Stimulated activated CD4-positive, alpha-beta T cell treated with anti-CD3 and anti-CD28 coated beads, TNF-alpha, amount 100 ng/mL, for 24 hours (primary cell): ENCODE results near the gene POU6F2.
A peak's percentile ranks its signal among the peaks of the same experiment; 100 is the strongest.
"Not testable (repeated sequence)": the region's sequence is repeated elsewhere in the genome, so short reads cannot be mapped to it uniquely, and the experiment has no call there.

ENCODE experiments used
- DNase-seq, 3 experiments: peaks; one replicate each; pipeline ENCODE4 v3.0.0-alpha.2; 2020; ENCODE audit warnings: low read depth in 3 of 3

Gene POU6F2

GRCh38 chr7:38977685-38978084 lies at the start of gene POU6F2:
Gene POU6F2 (plus strand): TSS chr7:38977909. CDS start chr7:38977954, 45 bp downstream.
- no peak for DNase-seq

GRCh38 chr7:38928506-38928905 lies 49.2 kb upstream of the POU6F2 start:
- DNase-seq = no peak

GRCh38 chr7:38929460-38930171 lies 48.1 kb upstream of the POU6F2 start:
- no peak for DNase-seq

GRCh38 chr7:38932509-38933168 lies 45.1 kb upstream of the POU6F2 start:
- peak in 1 of 3 experiments; percentile 49 for DNase-seq

- no peak for DNase-seq
Measured at GRCh38 chr7:38934051-38934450, 43.7 kb upstream of the POU6F2 start.

- DNase-seq = no peak
Measured at GRCh38 chr7:38934536-38934935, 43.2 kb upstream of the POU6F2 start.

- no peak for DNase-seq
Measured at GRCh38 chr7:38936641-38937040, 41.1 kb upstream of the POU6F2 start.

- no peak for DNase-seq
Measured at GRCh38 chr7:38938001-38938485, 39.7 kb upstream of the POU6F2 start.

- no peak for DNase-seq
Measured at GRCh38 chr7:38938589-38938988, 39.1 kb upstream of the POU6F2 start.

- no peak for DNase-seq
Measured at GRCh38 chr7:38940774-38941173, 36.9 kb upstream of the POU6F2 start.

GRCh38 chr7:38942431-38943051 lies 35.2 kb upstream of the POU6F2 start:
- no peak for DNase-seq

GRCh38 chr7:38947541-38947940 lies 30.2 kb upstream of the POU6F2 start:
- not testable (repeated sequence) for DNase-seq

GRCh38 chr7:38950309-38950708 lies 27.4 kb upstream of the POU6F2 start:
- no peak for DNase-seq

GRCh38 chr7:38951213-38951612 lies 26.5 kb upstream of the POU6F2 start:
- no peak for DNase-seq

- DNase-seq = no peak
Measured at GRCh38 chr7:38953227-38953626, 24.5 kb upstream of the POU6F2 start.

GRCh38 chr7:38953971-38954370 lies 23.7 kb upstream of the POU6F2 start:
- no peak for DNase-seq

GRCh38 chr7:38955892-38956291 lies 21.8 kb upstream of the POU6F2 start:
- no peak for DNase-seq

- DNase-seq = no peak
Measured at GRCh38 chr7:38962028-38962427, 15.7 kb upstream of the POU6F2 start.

GRCh38 chr7:38964921-38965320 lies 12.8 kb upstream of the POU6F2 start:
- DNase-seq = no peak

- DNase-seq = no peak
Measured at GRCh38 chr7:38973760-38974159, 3.9 kb upstream of the POU6F2 start.

- no peak for DNase-seq
Measured at GRCh38 chr7:38975944-38976392, 1.7 kb upstream of the POU6F2 start.

GRCh38 chr7:38978491-38978890 lies 782 bp downstream of the POU6F2 start:
- no peak for DNase-seq

- no peak for DNase-seq
Measured at GRCh38 chr7:38992203-38992602, 14.5 kb downstream of the POU6F2 start.
